ENCODE data around the gene PSORS1C2. TPM values are rescaled to one million over a fixed set of nuclear protein-coding genes. Genes with fewer than 3 reads are reported as not detected.
A peak's percentile ranks its signal among the peaks of the same experiment; 100 is the strongest.

Gene PSORS1C2
- total and polyA plus RNA-seq, 4 experiments from 2014 or later: not detected

- H3K9me3 ChIP-seq (ENCODE audit: control insufficient read depth in 1 of 2, low read length in 2 of 2): no peaks in the 10 kb centered on the region
- Mint-ChIP-seq H3K9me3 (no peaks in the 10 kb centered on the region), H3K27me3 (peaks cover 0 to 4% of the 10 kb centered on the region in 2 donors), H3K4me3 (no peak overlapping the region), H3K36me3 (no peaks in the 10 kb centered on the region), H3K27ac (peak overlapping the region in 2 of 7 donors; percentile 22 to 64), H3K4me1 (peaks cover 27 to 45% (median 36%) of the 10 kb centered on the region in 4 donors)
- intact Hi-C loops (cut with micrococcal nuclease): no loop called here
- ChIA-PET POLR2A (ENCODE audit: partially characterized antibody) (interaction anchor here (1.1 to 1.2 kb wide), 2 partner anchors 10 to 24 kb away, joined by 3 read pairs; partner anchors contain the start of gene PSORS1C1), CTCF (ENCODE audit: partially characterized antibody) (interaction anchor here (1.1 to 2.9 kb wide), 7 partner anchors 11 to 359 kb away, joined by 3 to 20 read pairs (median 4); partner anchors contain the start of gene PSORS1C1)
- DNase-seq: no peak
- H3K27me3 ChIP-seq (ENCODE audit: insufficient read depth, low read length): no peaks in the 10 kb centered on the region
- no peak overlapping the region for H3K27ac ChIP-seq (ENCODE audit: low read depth, low read length)
- H3K4me3 ChIP-seq (ENCODE audit: low read length in 2 of 2): no peak overlapping the region
- no peaks in the 10 kb centered on the region for H3K36me3 ChIP-seq (ENCODE audit: insufficient read depth, low read length)
- H3K4me1 ChIP-seq (ENCODE audit: insufficient read depth, low read length): peaks cover 40% of the 10 kb centered on the region
Observed at GRCh38 chr6:31090275-31090972, 48.4 kb downstream of the PSORS1C2 start.

Other genes with a start within 250 kb of the PSORS1C2 start
- gene GTF2H4, start 230.9 kb downstream of the PSORS1C2 start, total RNA-seq: 10 to 100 TPM; 36.5 to 39.7 TPM
- 1 to 10 TPM; 3.7 to 9.5 TPM for gene GTF2H4, start 230.9 kb downstream of the PSORS1C2 start, polyA plus RNA-seq
- gene VARS2, start 224.8 kb downstream of the PSORS1C2 start, total RNA-seq: 10 to 100 TPM; 34.9 to 37.8 TPM
- gene VARS2, start 224.8 kb downstream of the PSORS1C2 start, polyA plus RNA-seq: 10 to 100 TPM; 16.3 to 17.0 TPM
- under 1 TPM in 1 of 2 experiments, not detected in 1; 0.44 TPM for gene SFTA2, start 206.9 kb downstream of the PSORS1C2 start, total RNA-seq
- not detected for gene SFTA2, start 206.9 kb downstream of the PSORS1C2 start, polyA plus RNA-seq
- not detected for gene MUCL3, start 198.1 kb downstream of the PSORS1C2 start, total RNA-seq
- not detected for gene MUCL3, start 198.1 kb downstream of the PSORS1C2 start, polyA plus RNA-seq
- gene MUC21, start 155.3 kb downstream of the PSORS1C2 start, total RNA-seq: not detected
- not detected for gene MUC21, start 155.3 kb downstream of the PSORS1C2 start, polyA plus RNA-seq
- not detected for gene MUC22, start 128.6 kb downstream of the PSORS1C2 start, total RNA-seq
- not detected for gene MUC22, start 128.6 kb downstream of the PSORS1C2 start, polyA plus RNA-seq
- not detected for gene C6orf15, start 26.5 kb downstream of the PSORS1C2 start, total RNA-seq
- not detected for gene C6orf15, start 26.5 kb downstream of the PSORS1C2 start, polyA plus RNA-seq
- not detected for gene PSORS1C1, start 24.3 kb downstream of the PSORS1C2 start, total RNA-seq
- gene PSORS1C1, start 24.3 kb downstream of the PSORS1C2 start, polyA plus RNA-seq: under 1 TPM in 1 of 2 donors, not detected in 1; 0.60 TPM
- not detected for gene CDSN, start 18.6 kb downstream of the PSORS1C2 start, total RNA-seq
- gene CDSN, start 18.6 kb downstream of the PSORS1C2 start, polyA plus RNA-seq: not detected
- gene CCHCR1, start 18.7 kb upstream of the PSORS1C2 start, total RNA-seq: 10 to 100 TPM; 29.8 to 30.5 TPM
- 1 to 10 TPM; 3.4 to 8.0 TPM for gene CCHCR1, start 18.7 kb upstream of the PSORS1C2 start, polyA plus RNA-seq
- gene TCF19, start 19.5 kb upstream of the PSORS1C2 start, total RNA-seq: 1 to 10 TPM; 9.0 to 9.9 TPM
- 1 to 10 TPM; 6.2 to 6.8 TPM for gene TCF19, start 19.5 kb upstream of the PSORS1C2 start, polyA plus RNA-seq
- not detected for gene POU5F1, start 31.6 kb upstream of the PSORS1C2 start, total RNA-seq
- not detected for gene POU5F1, start 31.6 kb upstream of the PSORS1C2 start, polyA plus RNA-seq
- gene HLA-C, start 133.0 kb upstream of the PSORS1C2 start, total RNA-seq: 1,000 to 10,000 TPM; 1,481 to 1,487 TPM
- 1,000 to 10,000 TPM; 1,775 to 2,914 TPM for gene HLA-C, start 133.0 kb upstream of the PSORS1C2 start, polyA plus RNA-seq
- 1,000 to 10,000 TPM; 5,565 to 5,762 TPM for gene HLA-B, start 218.1 kb upstream of the PSORS1C2 start, total RNA-seq
- 1,000 to 10,000 TPM; 6,650 to 9,105 TPM for gene HLA-B, start 218.1 kb upstream of the PSORS1C2 start, polyA plus RNA-seq

Measured in CD4-positive, alpha-beta memory T cell (primary cell).